Smooth muscle cell (in vitro differentiated cells): Measurements from ENCODE around the gene MBNL3. TPM values are rescaled to one million over a fixed set of nuclear protein-coding genes. Genes with fewer than 3 reads are reported as not detected.

Source experiments
- DNase-seq: peaks from one replicate; lab custom pipeline; 2025; ENCODE audit not compliant: unreplicated experiment; lab: John Stamatoyannopoulos, UW
- H2AFZ ChIP-seq: fragments of 200-600 bp; sonication (generic); 2 replicates; pipeline ENCODE4 v1.6.0; 2016; ENCODE audit warnings: antibody characterized with exemption, low read depth, mild to moderate bottlenecking
- H3F3A ChIP-seq: fragments of 200-600 bp; sonication (generic); 2 replicates; pipeline ENCODE4 v1.6.0; 2017; ENCODE audit warnings: antibody characterized with exemption, low read depth
- H3K27ac ChIP-seq: fragments of 200-600 bp; sonication (generic); 2 replicates; pipeline ENCODE4 v1.5.1; 2016; ENCODE audit warnings: low read depth, mild to moderate bottlenecking
- H3K27me3 ChIP-seq: fragments of 200-600 bp; sonication (generic); 2 replicates; pipeline ENCODE4 v1.6.1; 2016; ENCODE audit warnings: low read depth, mild to moderate bottlenecking
- H3K36me3 ChIP-seq: fragments of 200-600 bp; sonication (generic); 2 replicates; pipeline ENCODE4 v1.5.1; 2016; ENCODE audit warnings: low read depth
- H3K4me1 ChIP-seq: fragments of 200-600 bp; sonication (generic); 2 replicates; pipeline ENCODE4 v1.5.1; 2016; ENCODE audit warnings: low read depth
- H3K4me2 ChIP-seq: fragments of 200-600 bp; sonication (generic); 2 replicates; pipeline ENCODE4 v1.6.0; 2016; ENCODE audit warnings: mild to moderate bottlenecking
- H3K4me3 ChIP-seq: fragments of 200-600 bp; sonication (generic); 2 replicates; pipeline ENCODE4 v1.5.1; 2016; ENCODE audit warnings: mild to moderate bottlenecking
- H3K79me2 ChIP-seq: fragments of 200-600 bp; sonication (generic); 2 replicates; pipeline ENCODE4 v1.6.0; 2016; ENCODE audit warnings: low read depth, mild to moderate bottlenecking
- H3K9ac ChIP-seq: fragments of 200-600 bp; sonication (generic); 2 replicates; pipeline ENCODE4 v1.6.0; 2016; ENCODE audit warnings: low read depth
- H3K9me3 ChIP-seq: fragments of 200-600 bp; sonication (generic); replicated peaks from 2 replicates; pipeline ENCODE4 v1.5.1; 2016; ENCODE audit warnings: low read depth
- H4K20me1 ChIP-seq: fragments of 200-600 bp; sonication (generic); 2 replicates; pipeline ENCODE4 v1.6.0; 2016; ENCODE audit warnings: low read depth
- CTCF ChIP-seq: fragments of 200-600 bp; sonication (generic); IDR thresholded peaks from 2 replicates; pipeline ENCODE4 v1.5.1; 2017; ENCODE audit warnings: borderline replicate concordance, mild to moderate bottlenecking, antibody characterized with exemption; ENCODE audit not compliant: insufficient read depth, poor library complexity, severe bottlenecking
- WGBS: methylation state at CpG from one replicate; pipeline ENCODE4 v1.1.7; 2016; ENCODE audit warnings: low lambda C conversion rate; 5-methylcytosine and 5-hydroxymethylcytosine counted together
- polyA plus RNA-seq: library from polyadenylated mRNA; unstranded; fragments of >200 nt; fragmentation: Nextera tagmentation; extraction: Ambion mirVana; gene quantifications from 2 replicates; pipeline ENCODE4 v1.2.1, GENCODE V29; 2016
- total RNA-seq: library from RNA; depleted of rRNA; stranded (reverse); fragments of >200 nt; gene quantifications from 2 replicates; pipeline ENCODE4 v1.2.3, GENCODE V29; 2014

The MBNL3 gene
- total and polyA plus RNA-seq, 2 experiments from 2014 or later, result 15.7 to 49.0 TPM

- H3K36me3 ChIP-seq, result no peaks in the 10 kb centered on the region
- no peak for DNase-seq
- TF ChIP-seq CTCF, result no peak
- no peaks in the 10 kb centered on the region for H3K27me3 ChIP-seq
- WGBS, result 60% methylated on average over 1 of the region's 1 CpG
- no peaks in the 10 kb centered on the region for H3F3A ChIP-seq
- H3K9ac ChIP-seq, result no peak overlapping the region
- H3K9me3 ChIP-seq, result no peaks in the 10 kb centered on the region
- H3K4me1 ChIP-seq, result no peaks in the 10 kb centered on the region
- H3K79me2 ChIP-seq, result no peaks in the 10 kb centered on the region
- no peak overlapping the region for H2AFZ ChIP-seq
- no peak overlapping the region for H3K4me2 ChIP-seq
- no peak overlapping the region for H3K27ac ChIP-seq
- no peak overlapping the region for H3K4me3 ChIP-seq
- H4K20me1 ChIP-seq, result no peaks in the 10 kb centered on the region
Measured at GRCh38 chrX:132532097-132532496, 43.3 kb upstream of the MBNL3 start.

GRCh38 chrX:132520792-132521191 is 32.0 kb upstream of the MBNL3 start:
- H3F3A ChIP-seq, result no peaks in the 10 kb centered on the region
- no peak for DNase-seq
- no peak for TF ChIP-seq CTCF

GRCh38 chrX:132520213-132520612 is 31.4 kb upstream of the MBNL3 start:
- Histone ChIP-seq H3K79me2 (no peaks in the 10 kb centered on the region), H4K20me1 (no peaks in the 10 kb centered on the region), H3F3A (no peaks in the 10 kb centered on the region), H3K4me3 (no peak overlapping the region), H3K9ac (no peak overlapping the region), H3K4me1 (no peaks in the 10 kb centered on the region), H3K27me3 (no peaks in the 10 kb centered on the region), H3K4me2 (no peak overlapping the region), H3K27ac (no peak overlapping the region), H3K9me3 (no peaks in the 10 kb centered on the region), H2AFZ (no peak overlapping the region), H3K36me3 (no peaks in the 10 kb centered on the region)
- 59% methylated on average over 3 of the region's 3 CpGs for WGBS
- TF ChIP-seq CTCF, result no peak
- no peak for DNase-seq

More at GRCh38 chrX:132520792-132521191, 32.0 kb upstream of the MBNL3 start:
- Histone ChIP-seq H4K20me1 (no peaks in the 10 kb centered on the region), H3K9ac (no peak overlapping the region), H3K27ac (no peak overlapping the region), H2AFZ (no peak overlapping the region), H3K9me3 (no peaks in the 10 kb centered on the region), H3K27me3 (no peaks in the 10 kb centered on the region), H3K4me3 (no peak overlapping the region), H3K36me3 (no peaks in the 10 kb centered on the region), H3K4me2 (no peak overlapping the region), H3K4me1 (no peaks in the 10 kb centered on the region), H3K79me2 (no peaks in the 10 kb centered on the region)
- 42% methylated on average over 1 of the region's 1 CpG for WGBS

- no peak overlapping the region for H3K9ac ChIP-seq
- DNase-seq, result no peak
- WGBS, result 68% methylated on average over 1 of the region's 1 CpG
- no peaks in the 10 kb centered on the region for H3F3A ChIP-seq
- TF ChIP-seq CTCF, result no peak
- no peak overlapping the region for H3K27ac ChIP-seq
- no peaks in the 10 kb centered on the region for H3K79me2 ChIP-seq
- no peak overlapping the region for H3K4me2 ChIP-seq
- H2AFZ ChIP-seq, result no peak overlapping the region
- no peaks in the 10 kb centered on the region for H4K20me1 ChIP-seq
- H3K4me3 ChIP-seq, result no peak overlapping the region
- H3K36me3 ChIP-seq, result no peaks in the 10 kb centered on the region
- no peaks in the 10 kb centered on the region for H3K4me1 ChIP-seq
- no peaks in the 10 kb centered on the region for H3K9me3 ChIP-seq
- no peaks in the 10 kb centered on the region for H3K27me3 ChIP-seq
Measured at GRCh38 chrX:132518401-132518800, 29.6 kb upstream of the MBNL3 start.
